Gastrocnemius medialis (tissue), 4 donors: ENCODE results near the gene TBCA.

ENCODE experiments used
- POLR2A ChIP-seq, 2 donors: fragments of 450-650 bp; IDR thresholded peaks; one replicate each; pipeline ENCODE4 v1.6.1; 2017; ENCODE audit warnings: antibody characterized with exemption in 2 of 2, mild to moderate bottlenecking in 2 of 2, moderate library complexity in 2 of 2
- TF ChIP-seq, protein P1 (sequence below), 5 experiments: fragments of 450-650 bp in 3 of 5; fragments of 200-600 bp in 2 of 5; sonication (generic) in 2 of 5; IDR thresholded peaks in 4 of 5; conservative IDR thresholded peaks in 1 of 5; 1 replicate in 4 of 5; 2 replicates in 1 of 5; pipeline ENCODE4 v1.5.1; 2016 to 2019; ENCODE audit warnings: antibody characterized with exemption in 5 of 5, mild to moderate bottlenecking in 3 of 5, moderate library complexity in 3 of 5

DNA sequence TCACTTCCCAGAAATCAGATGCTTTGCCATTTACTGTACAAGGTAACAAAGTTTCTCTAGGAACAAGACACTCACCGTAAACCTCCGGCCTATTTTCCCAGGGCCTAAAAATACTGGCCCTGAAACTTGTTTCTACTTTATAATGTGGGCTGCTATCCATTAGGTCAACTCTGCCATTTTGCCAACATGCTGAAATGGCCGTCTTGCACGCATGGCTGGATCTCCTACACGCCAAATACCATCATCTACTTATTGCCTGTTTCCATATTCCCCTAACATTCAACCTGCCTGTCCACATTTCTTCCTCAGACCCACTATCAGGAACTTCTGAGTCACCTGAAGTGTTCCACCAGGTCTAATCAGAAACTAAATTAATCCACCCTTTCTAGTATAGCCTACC is 4.7 kb downstream of the TBCA start:
- TF ChIP-seq, protein P1, sequence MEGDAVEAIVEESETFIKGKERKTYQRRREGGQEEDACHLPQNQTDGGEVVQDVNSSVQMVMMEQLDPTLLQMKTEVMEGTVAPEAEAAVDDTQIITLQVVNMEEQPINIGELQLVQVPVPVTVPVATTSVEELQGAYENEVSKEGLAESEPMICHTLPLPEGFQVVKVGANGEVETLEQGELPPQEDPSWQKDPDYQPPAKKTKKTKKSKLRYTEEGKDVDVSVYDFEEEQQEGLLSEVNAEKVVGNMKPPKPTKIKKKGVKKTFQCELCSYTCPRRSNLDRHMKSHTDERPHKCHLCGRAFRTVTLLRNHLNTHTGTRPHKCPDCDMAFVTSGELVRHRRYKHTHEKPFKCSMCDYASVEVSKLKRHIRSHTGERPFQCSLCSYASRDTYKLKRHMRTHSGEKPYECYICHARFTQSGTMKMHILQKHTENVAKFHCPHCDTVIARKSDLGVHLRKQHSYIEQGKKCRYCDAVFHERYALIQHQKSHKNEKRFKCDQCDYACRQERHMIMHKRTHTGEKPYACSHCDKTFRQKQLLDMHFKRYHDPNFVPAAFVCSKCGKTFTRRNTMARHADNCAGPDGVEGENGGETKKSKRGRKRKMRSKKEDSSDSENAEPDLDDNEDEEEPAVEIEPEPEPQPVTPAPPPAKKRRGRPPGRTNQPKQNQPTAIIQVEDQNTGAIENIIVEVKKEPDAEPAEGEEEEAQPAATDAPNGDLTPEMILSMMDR (IDR thresholded peaks at IDR 0.05 in 4 of 5, conservative IDR thresholded peaks at IDR 0.05 in 1 of 5): no peak
- TF ChIP-seq POLR2A (IDR thresholded peaks at IDR 0.05): no peak
